HepG2 (cell line): ENCODE data around the gene TSTD2. TPM values are rescaled to one million over a fixed set of nuclear protein-coding genes. Genes with fewer than 3 reads are reported as not detected.

Experiments
- ATAC-seq: fragments of 200-7000 bp; cut with Tn5 transposase; 3 replicates; pipeline ENCODE4 v1.9.1; 2020; ENCODE audit warnings: mild to moderate bottlenecking, moderate library complexity
- BruUV-seq: library from RNA; stranded (reverse); fragments of 400-500 nt; replicated peaks from 2 replicates; lab custom pipeline; 2021; lab: Mats Ljungman, UMichigan
- CTCF ChIA-PET: fragments of 300-600 bp; formaldehyde crosslinking; extraction: SDS; loops from one replicate; lab custom pipeline; 2021; ENCODE audit warnings: low total read pairs, inconsistent platforms, low intra/inter-chr PET ratio; lab: Yijun Ruan, JAX
- POLR2A ChIA-PET: fragments of 350-600 bp; sonication (Branson Sonifier 250); formaldehyde crosslinking; loops from one replicate; lab custom pipeline; 2020; ENCODE audit warnings: antibody characterized with exemption, inconsistent platforms; lab: Yijun Ruan, JAX
- DNase-seq: peaks from one replicate; pipeline ENCODE4 v3.0.0-alpha.2; 2015; ENCODE audit warnings: low spot score
- FAIRE-seq: peaks from 3 replicates; lab custom pipeline; 2011; peaks lifted over from hg19 to GRCh38; lab: Jason Lieb, UNC
- H2AFZ ChIP-seq: one replicate; pipeline ENCODE4 v1.6.1; 2011; ENCODE audit warnings: low read length, inconsistent platforms
- H3K27ac ChIP-seq: fragments of 300-600 bp; 3 replicates; pipeline ENCODE4 v1.8.0; 2011; ENCODE audit warnings: mixed run types, mild to moderate bottlenecking, mixed read lengths, low read length, inconsistent platforms; ENCODE audit not compliant: insufficient read depth; ENCODE audit errors: extremely low read length
- H3K27me3 ChIP-seq, 2 experiments: fragments of 200-600 bp in 1 of 2; 2 replicates in 1 of 2; 3 replicates in 1 of 2; pipeline versions ENCODE4 v1.6.0 to v1.8.0; 2011; ENCODE audit warnings: low read length in 2 of 2, mild to moderate bottlenecking in 2 of 2, moderate library complexity in 2 of 2, inconsistent platforms in 1 of 2; ENCODE audit not compliant: insufficient read depth in 2 of 2, control insufficient read depth in 1 of 2
- H3K36me3 ChIP-seq, 2 experiments: fragments of 200-600 bp in 1 of 2; replicated peaks in 1 of 2; 2 replicates in 1 of 2; 3 replicates in 1 of 2; pipeline versions ENCODE4 v1.5.1 to v1.8.0; 2011; ENCODE audit warnings: low read length in 2 of 2, inconsistent platforms in 1 of 2; ENCODE audit not compliant: insufficient read depth in 2 of 2, control insufficient read depth in 1 of 2
- H3K4me1 ChIP-seq: 2 replicates; pipeline ENCODE4 v1.5.1; 2012; ENCODE audit warnings: low read length, inconsistent platforms; ENCODE audit not compliant: insufficient read depth
- H3K4me2 ChIP-seq: 2 replicates; pipeline ENCODE4 v1.6.0; 2011; ENCODE audit warnings: low read depth, low read length, inconsistent platforms
- H3K4me3 ChIP-seq, 3 experiments: fragments of 200-600 bp in 1 of 3; sonication (generic), shearing (Covaris generic) in 1 of 3; replicated peaks in 1 of 3; 2 replicates each; pipeline ENCODE4 v1.5.1; 2011 to 2016; ENCODE audit warnings: low read length in 3 of 3, inconsistent platforms in 2 of 3, low read depth in 2 of 3, mild to moderate bottlenecking in 2 of 3, control low read depth in 1 of 3, mixed read lengths in 1 of 3; ENCODE audit not compliant: insufficient read depth in 1 of 3
- H3K79me2 ChIP-seq: one replicate; pipeline ENCODE4 v1.6.1; 2011; ENCODE audit warnings: low read length, inconsistent platforms; ENCODE audit not compliant: insufficient read depth
- H3K9ac ChIP-seq: 2 replicates; pipeline ENCODE4 v1.6.0; 2011; ENCODE audit warnings: mild to moderate bottlenecking, low read depth, low read length, inconsistent platforms; ENCODE audit not compliant: insufficient read depth
- H3K9me3 ChIP-seq: 2 replicates; pipeline ENCODE4 v1.5.1; 2012; ENCODE audit warnings: mild to moderate bottlenecking, low read length
- H4K20me1 ChIP-seq: 2 replicates; pipeline ENCODE4 v1.6.0; 2011; ENCODE audit warnings: inconsistent platforms, mild to moderate bottlenecking, low read length, moderate library complexity; ENCODE audit not compliant: insufficient read depth
- ESRRA ChIP-seq: sonication (generic); formaldehyde crosslinking; IDR thresholded peaks from 2 replicates; pipeline ENCODE4 v1.5.1; 2020; ENCODE audit warnings: mild to moderate bottlenecking, low read depth, missing genetic modification reagents
- IRX3 ChIP-seq: sonication (generic); formaldehyde crosslinking; IDR thresholded peaks from 2 replicates; pipeline ENCODE4 v1.8.1; 2023; ENCODE audit warnings: mild to moderate bottlenecking, low read depth, missing genetic modification reagents, borderline replicate concordance
- MED8 ChIP-seq: sonication (generic); formaldehyde crosslinking; IDR thresholded peaks from 2 replicates; pipeline ENCODE4 v1.8.1; 2023; ENCODE audit warnings: mild to moderate bottlenecking, missing genetic modification reagents; ENCODE audit not compliant: insufficient replicate concordance
- NFE2 ChIP-seq: sonication (generic); formaldehyde crosslinking; IDR thresholded peaks from 2 replicates; pipeline ENCODE4 v1.4.0; 2020; ENCODE audit warnings: missing genetic modification reagents
- NPAS2 ChIP-seq: sonication (generic); formaldehyde crosslinking; IDR thresholded peaks from 2 replicates; pipeline ENCODE4 v1.8.0; 2022; ENCODE audit warnings: mild to moderate bottlenecking, missing genetic modification reagents, borderline replicate concordance
- PAWR ChIP-seq: sonication (generic); formaldehyde crosslinking; IDR thresholded peaks from 2 replicates; pipeline ENCODE4 v1.4.0; 2020; ENCODE audit warnings: missing genetic modification reagents, mild to moderate bottlenecking, borderline replicate concordance
- PAX8 ChIP-seq: sonication (generic); formaldehyde crosslinking; IDR thresholded peaks from 2 replicates; pipeline ENCODE4 v1.8.0; 2022; ENCODE audit warnings: mild to moderate bottlenecking, missing genetic modification reagents, borderline replicate concordance
- PRMT3 ChIP-seq: sonication (generic); formaldehyde crosslinking; IDR thresholded peaks from 2 replicates; pipeline ENCODE4 v1.8.1; 2022; ENCODE audit warnings: low read depth, mild to moderate bottlenecking, moderate library complexity, missing genetic modification reagents, borderline replicate concordance
- TERF1 ChIP-seq: sonication (generic); formaldehyde crosslinking; IDR thresholded peaks from 2 replicates; pipeline ENCODE4 v1.8.0; 2022; ENCODE audit warnings: mild to moderate bottlenecking, missing genetic modification reagents, moderate library complexity
- ZFP41 ChIP-seq: sonication (generic); formaldehyde crosslinking; IDR thresholded peaks from 2 replicates; pipeline ENCODE4 v1.4.0; 2020; ENCODE audit warnings: mild to moderate bottlenecking, missing genetic modification reagents, borderline replicate concordance
- ZHX1 ChIP-seq: sonication (generic); formaldehyde crosslinking; IDR thresholded peaks from 2 replicates; pipeline ENCODE4 v1.8.1; 2022; ENCODE audit warnings: low read depth, mild to moderate bottlenecking, missing genetic modification reagents
- ZMYM2 ChIP-seq: sonication (generic); formaldehyde crosslinking; IDR thresholded peaks from 2 replicates; pipeline ENCODE4 v1.8.0; 2022; ENCODE audit warnings: mild to moderate bottlenecking, missing genetic modification reagents
- ZNF136 ChIP-seq: sonication (generic); formaldehyde crosslinking; IDR thresholded peaks from 2 replicates; pipeline ENCODE4 v1.8.1; 2022; ENCODE audit warnings: low read depth, mild to moderate bottlenecking, moderate library complexity, missing genetic modification reagents
- ZNF382 ChIP-seq: sonication (generic); formaldehyde crosslinking; IDR thresholded peaks from 2 replicates; pipeline ENCODE4 v1.5.0; 2020; ENCODE audit warnings: missing genetic modification reagents, mild to moderate bottlenecking, borderline replicate concordance
- ZNF850 ChIP-seq: sonication (generic); formaldehyde crosslinking; conservative IDR thresholded peaks from 2 replicates; pipeline ENCODE4 v1.9.0; 2021; ENCODE audit warnings: mild to moderate bottlenecking, missing genetic modification reagents
- ZSCAN12 ChIP-seq: sonication (generic); formaldehyde crosslinking; IDR thresholded peaks from 2 replicates; pipeline ENCODE4 v1.9.0; 2021; ENCODE audit warnings: mild to moderate bottlenecking, missing genetic modification reagents
- whole genome bisulfite sequencing: methylation state at CpG from one replicate; pipeline ENCODE4 v1.1.6; 2017; ENCODE audit warnings: low lambda C conversion rate; 5-methylcytosine and 5-hydroxymethylcytosine counted together
- in situ Hi-C: cut with HindIII; loops from 2 replicates; pipeline ENCODE4 v1.10.0; 2017; ENCODE audit warnings: low pct_unique_long_range_greater_than_20kb; ENCODE audit not compliant: extremely low pct_ligation_motif_present
- intact Hi-C: fragments of 100-400 bp; cut with micrococcal nuclease; formaldehyde crosslinking; loops from one replicate; pipeline ENCODE4 v1.10.0; 2022; ENCODE audit not compliant: unreplicated experiment
- polyA plus RNA-seq, 8 experiments: library from polyadenylated mRNA; depleted of rRNA in 3 of 8; stranded (reverse) in 7 of 8; unstranded in 1 of 8; fragments of >200 nt; fragmentation: Illumina TruSeq in 4 of 8; extraction: Trizol in 4 of 8; gene quantifications; 2 replicates each; pipeline versions ENCODE4 v1.2.1 to v1.2.3, GENCODE V29; 2011 to 2016; ENCODE audit warnings: low read depth in 4 of 8, missing spikeins in 1 of 8, mixed read lengths in 1 of 8; ENCODE audit not compliant: insufficient read depth in 1 of 8
- total RNA-seq, 5 experiments: library from RNA; depleted of rRNA; stranded (reverse); fragments of >200 nt; fragmentation: Illumina TruSeq; extraction: Trizol; gene quantifications; 2 replicates each; pipeline ENCODE4 v1.2.3, GENCODE V29; 2016; ENCODE audit warnings: low read depth in 1 of 5
- TF ChIP-seq, protein P1 (sequence below): sonication (generic); formaldehyde crosslinking; IDR thresholded peaks from 2 replicates; pipeline ENCODE4 v1.4.0; 2020; ENCODE audit warnings: mild to moderate bottlenecking, missing genetic modification reagents
- TF ChIP-seq, protein P2 (sequence below), 2 experiments: fragments of 450-650 bp in 1 of 2; sonication (generic) in 1 of 2; formaldehyde crosslinking; IDR thresholded peaks; 2 replicates each; pipeline versions ENCODE4 v1.5.0 to v1.8.0; 2020 to 2022; ENCODE audit warnings: mild to moderate bottlenecking in 1 of 2, missing genetic modification reagents in 1 of 2
- TF ChIP-seq, protein P3 (sequence below): sonication (generic); formaldehyde crosslinking; IDR thresholded peaks from 2 replicates; pipeline ENCODE4 v1.8.0; 2022; ENCODE audit warnings: missing genetic modification reagents, mild to moderate bottlenecking, borderline replicate concordance

TSTD2 gene
- total and polyA plus RNA-seq, 2 of the 13 experiments (the other 11 are each of a cell fraction or from before 2014, with no cell fraction given): 16.0 to 23.1 TPM

- H3K27me3 ChIP-seq: peaks cover 2 to 9% of the 10 kb centered on the region in 2 experiments; a peak in 3 of 5 replicates
These were observed 73.0 kb downstream of the TSTD2 start for GRCh38 chr9:97560154-97560553.

More at GRCh38 chr9:97560154-97560553, 73.0 kb downstream of the TSTD2 start:
- ATAC-seq (no peak), FAIRE-seq (no peak)
- H3K9me3 ChIP-seq: no peaks in the 10 kb centered on the region
- H2AFZ ChIP-seq: no peak overlapping the region
- H3K4me2 ChIP-seq: no peak overlapping the region
- no peaks in the 10 kb centered on the region for H4K20me1 ChIP-seq
- H3K9ac ChIP-seq: no peak overlapping the region
- CTCF ChIA-PET: no interaction called here
- POLR2A ChIA-PET: no interaction called here
- WGBS: 45% methylated on average over 6 of the region's 6 CpGs
- no peak for TF ChIP-seq NFE2
- TF ChIP-seq ZHX1 (CRISPR knock-in tag): no peak
- no peak for TF ChIP-seq ZNF136 (CRISPR knock-in tag)
- TF ChIP-seq TERF1 (CRISPR knock-in tag): no peak
- TF ChIP-seq, protein P1, sequence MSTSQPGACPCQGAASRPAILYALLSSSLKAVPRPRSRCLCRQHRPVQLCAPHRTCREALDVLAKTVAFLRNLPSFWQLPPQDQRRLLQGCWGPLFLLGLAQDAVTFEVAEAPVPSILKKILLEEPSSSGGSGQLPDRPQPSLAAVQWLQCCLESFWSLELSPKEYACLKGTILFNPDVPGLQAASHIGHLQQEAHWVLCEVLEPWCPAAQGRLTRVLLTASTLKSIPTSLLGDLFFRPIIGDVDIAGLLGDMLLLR (CRISPR knock-in tag): no peak
- no peak for TF ChIP-seq ZSCAN12
- TF ChIP-seq ZNF850 (CRISPR knock-in tag): no peak
- TF ChIP-seq MED8: no peak
- TF ChIP-seq ZNF382: no peak
- TF ChIP-seq, protein P2, sequence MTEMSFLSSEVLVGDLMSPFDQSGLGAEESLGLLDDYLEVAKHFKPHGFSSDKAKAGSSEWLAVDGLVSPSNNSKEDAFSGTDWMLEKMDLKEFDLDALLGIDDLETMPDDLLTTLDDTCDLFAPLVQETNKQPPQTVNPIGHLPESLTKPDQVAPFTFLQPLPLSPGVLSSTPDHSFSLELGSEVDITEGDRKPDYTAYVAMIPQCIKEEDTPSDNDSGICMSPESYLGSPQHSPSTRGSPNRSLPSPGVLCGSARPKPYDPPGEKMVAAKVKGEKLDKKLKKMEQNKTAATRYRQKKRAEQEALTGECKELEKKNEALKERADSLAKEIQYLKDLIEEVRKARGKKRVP (CRISPR knock-in tag; IDR thresholded peaks at IDR 0.05): no peak
- no peak for TF ChIP-seq PRMT3 (CRISPR knock-in tag)
- TF ChIP-seq, protein P3, sequence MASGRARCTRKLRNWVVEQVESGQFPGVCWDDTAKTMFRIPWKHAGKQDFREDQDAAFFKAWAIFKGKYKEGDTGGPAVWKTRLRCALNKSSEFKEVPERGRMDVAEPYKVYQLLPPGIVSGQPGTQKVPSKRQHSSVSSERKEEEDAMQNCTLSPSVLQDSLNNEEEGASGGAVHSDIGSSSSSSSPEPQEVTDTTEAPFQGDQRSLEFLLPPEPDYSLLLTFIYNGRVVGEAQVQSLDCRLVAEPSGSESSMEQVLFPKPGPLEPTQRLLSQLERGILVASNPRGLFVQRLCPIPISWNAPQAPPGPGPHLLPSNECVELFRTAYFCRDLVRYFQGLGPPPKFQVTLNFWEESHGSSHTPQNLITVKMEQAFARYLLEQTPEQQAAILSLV (CRISPR knock-in tag): no peak
- TF ChIP-seq ESRRA (CRISPR knock-in tag): no peak
- TF ChIP-seq IRX3 (CRISPR knock-in tag): no peak
- no peak for TF ChIP-seq ZFP41 (CRISPR knock-in tag)
- TF ChIP-seq PAX8 (CRISPR knock-in tag): no peak
- TF ChIP-seq PAWR (CRISPR knock-in tag): no peak
- no peak for TF ChIP-seq ZMYM2
- no peak for TF ChIP-seq NPAS2 (CRISPR knock-in tag)
- TF ChIP-seq, all 625 proteins: peak for 0
- in situ Hi-C loops: no loop called here
- BruUV-seq: no TSS peak
- no peaks in the 10 kb centered on the region for H3K36me3 ChIP-seq
- H3K27ac ChIP-seq: no peak overlapping the region
- H3K4me3 ChIP-seq: no peak overlapping the region
- no peaks in the 10 kb centered on the region for H3K79me2 ChIP-seq
- H3K4me1 ChIP-seq: no peaks in the 10 kb centered on the region
- intact Hi-C loops: no loop called here
- DNase-seq: no peak
